MV-4-11 (cell line): Measurements from ENCODE around the gene CCL4.
"Not testable (repeated sequence)": the region's sequence is repeated elsewhere in the genome, so short reads cannot be mapped to it uniquely, and the experiment has no call there.

Source experiments
- DNase-seq: peaks from one replicate; lab custom pipeline; 2025; lab: John Stamatoyannopoulos, UW

The CCL4 gene

GRCh38 chr17:36087897-36088572, 15.6 kb upstream of the CCL4 start:
- not testable (repeated sequence) for DNase-seq

GRCh38 chr17:36088670-36089338, 14.8 kb upstream of the CCL4 start:
- no peak for DNase-seq

GRCh38 chr17:36089339-36089865, 14.2 kb upstream of the CCL4 start:
- no peak for DNase-seq

- DNase-seq = peak; percentile 100
Observed at GRCh38 chr17:36089888-36090836, 13.5 kb upstream of the CCL4 start, which contains the start of gene CCL3. Gene CCL3, minus strand, starts transcription at chr17:36090143. Its CDS starts 85 bp downstream, at chr17:36090058.

GRCh38 chr17:36092230-36092629, 11.4 kb upstream of the CCL4 start:
- peak; percentile 3 for DNase-seq

GRCh38 chr17:36092715-36093114, 10.9 kb upstream of the CCL4 start:
- not testable (repeated sequence) for DNase-seq

- no peak for DNase-seq
Observed at GRCh38 chr17:36094232-36094631, 9.4 kb upstream of the CCL4 start.

- no peak for DNase-seq
Observed at GRCh38 chr17:36094746-36095145, 8.9 kb upstream of the CCL4 start.

- peak; percentile 4 for DNase-seq
Observed at GRCh38 chr17:36095992-36096391, 7.6 kb upstream of the CCL4 start.

- DNase-seq = not testable (repeated sequence)
Observed at GRCh38 chr17:36099004-36099403, 4.6 kb upstream of the CCL4 start.

- DNase-seq = not testable (repeated sequence)
Observed at GRCh38 chr17:36104246-36104645, 619 bp downstream of the CCL4 start.

GRCh38 chr17:36104701-36105181, 1.1 kb downstream of the CCL4 start:
- DNase-seq = no peak

- no peak for DNase-seq
Observed at GRCh38 chr17:36105781-36106492, 2.3 kb downstream of the CCL4 start.

- no peak for DNase-seq
Observed at GRCh38 chr17:36106493-36106835, 2.8 kb downstream of the CCL4 start.

GRCh38 chr17:36107660-36108059, 4.0 kb downstream of the CCL4 start:
- no peak for DNase-seq

- DNase-seq = peak; percentile 63
Observed at GRCh38 chr17:36108265-36108664, 4.6 kb downstream of the CCL4 start.

- no peak for DNase-seq
Observed at GRCh38 chr17:36111068-36111490, 7.5 kb downstream of the CCL4 start.

- no peak for DNase-seq
Observed at GRCh38 chr17:36112572-36112971, 8.9 kb downstream of the CCL4 start.

- not testable (repeated sequence) for DNase-seq
Observed at GRCh38 chr17:36113131-36113530, 9.5 kb downstream of the CCL4 start.

GRCh38 chr17:36114971-36115648, 11.5 kb downstream of the CCL4 start:
- DNase-seq = not testable (repeated sequence)

GRCh38 chr17:36115649-36115977, 12.0 kb downstream of the CCL4 start:
- DNase-seq = not testable (repeated sequence)
